ENCODE data around the gene HS6ST2.

HS6ST2 gene

GRCh38 chrX:132807411-132808030 is 150.9 kb downstream of the HS6ST2 start:
- in situ Hi-C loops (cut with MboI; ENCODE audit: low sequenced_read_pairs), result no loop called here

GRCh38 chrX:132802033-132802432 is 156.4 kb downstream of the HS6ST2 start:
- in situ Hi-C loops (cut with MboI; ENCODE audit: low sequenced_read_pairs), result no loop called here

- in situ Hi-C loops (cut with MboI; ENCODE audit: low sequenced_read_pairs), result no loop called here
Measured at GRCh38 chrX:132795181-132795580, 163.2 kb downstream of the HS6ST2 start.

- in situ Hi-C loops (cut with MboI; ENCODE audit: low sequenced_read_pairs), result no loop called here
Measured at GRCh38 chrX:132791714-132792113, 166.7 kb downstream of the HS6ST2 start.

GRCh38 chrX:132790329-132790728 is 168.1 kb downstream of the HS6ST2 start:
- in situ Hi-C loops (cut with MboI; ENCODE audit: low sequenced_read_pairs), result no loop called here

GRCh38 chrX:132786217-132786616 is 172.2 kb downstream of the HS6ST2 start:
- in situ Hi-C loops (cut with MboI; ENCODE audit: low sequenced_read_pairs), result no loop called here

GRCh38 chrX:132778917-132779316 is 179.5 kb downstream of the HS6ST2 start:
- in situ Hi-C loops (cut with MboI; ENCODE audit: low sequenced_read_pairs), result no loop called here

GRCh38 chrX:132776486-132777210 is 181.8 kb downstream of the HS6ST2 start:
- in situ Hi-C loops (cut with MboI; ENCODE audit: low sequenced_read_pairs), result no loop called here

- in situ Hi-C loops (cut with MboI; ENCODE audit: low sequenced_read_pairs), result no loop called here
Measured at GRCh38 chrX:132775263-132775823, 183.1 kb downstream of the HS6ST2 start.

GRCh38 chrX:132774010-132774714 is 184.3 kb downstream of the HS6ST2 start:
- in situ Hi-C loops (cut with MboI; ENCODE audit: low sequenced_read_pairs), result no loop called here

- in situ Hi-C loops (cut with MboI; ENCODE audit: low sequenced_read_pairs), result no loop called here
Measured at GRCh38 chrX:132769609-132770008, 188.8 kb downstream of the HS6ST2 start.

GRCh38 chrX:132766452-132766851 is 192.0 kb downstream of the HS6ST2 start:
- in situ Hi-C loops (cut with MboI; ENCODE audit: low sequenced_read_pairs), result no loop called here

- in situ Hi-C loops (cut with MboI; ENCODE audit: low sequenced_read_pairs), result no loop called here
Measured at GRCh38 chrX:132763528-132763927, 194.9 kb downstream of the HS6ST2 start.

GRCh38 chrX:132758759-132759158 is 199.7 kb downstream of the HS6ST2 start:
- in situ Hi-C loops (cut with MboI; ENCODE audit: low sequenced_read_pairs), result no loop called here

- in situ Hi-C loops (cut with MboI; ENCODE audit: low sequenced_read_pairs), result no loop called here
Measured at GRCh38 chrX:132757066-132757623, 201.3 kb downstream of the HS6ST2 start.

GRCh38 chrX:132756439-132756838 is 202.0 kb downstream of the HS6ST2 start:
- in situ Hi-C loops (cut with MboI; ENCODE audit: low sequenced_read_pairs), result no loop called here

GRCh38 chrX:132751063-132751690 is 207.3 kb downstream of the HS6ST2 start:
- in situ Hi-C loops (cut with MboI; ENCODE audit: low sequenced_read_pairs), result no loop called here

- in situ Hi-C loops (cut with MboI; ENCODE audit: low sequenced_read_pairs), result no loop called here
Measured at GRCh38 chrX:132750331-132751062, 207.9 kb downstream of the HS6ST2 start.

- in situ Hi-C loops (cut with MboI; ENCODE audit: low sequenced_read_pairs), result no loop called here
Measured at GRCh38 chrX:132749406-132749805, 209.0 kb downstream of the HS6ST2 start.

- in situ Hi-C loops (cut with MboI; ENCODE audit: low sequenced_read_pairs), result no loop called here
Measured at GRCh38 chrX:132748909-132749308, 209.5 kb downstream of the HS6ST2 start.

Measured in HL-60/S4 treated with retinoic acid at 250 ng/mL for 4 days and 3 days (cell line).